HepG2 (cell line): ENCODE data around the gene DHX32. TPM values are rescaled to one million over a fixed set of nuclear protein-coding genes. Genes with fewer than 3 reads are reported as not detected.
"Not testable (repeated sequence)": the region's sequence is repeated elsewhere in the genome, so short reads cannot be mapped to it uniquely, and the experiment has no call there.

Experiments
- ATAC-seq: fragments of 200-7000 bp; cut with Tn5 transposase; 3 replicates; pipeline ENCODE4 v1.9.1; 2020; ENCODE audit warnings: mild to moderate bottlenecking, moderate library complexity
- BruUV-seq: library from RNA; stranded (reverse); fragments of 400-500 nt; replicated peaks from 2 replicates; lab custom pipeline; 2021; lab: Mats Ljungman, UMichigan
- CTCF ChIA-PET: fragments of 300-600 bp; formaldehyde crosslinking; extraction: SDS; loops from one replicate; lab custom pipeline; 2021; ENCODE audit warnings: low total read pairs, inconsistent platforms, low intra/inter-chr PET ratio; lab: Yijun Ruan, JAX
- POLR2A ChIA-PET: fragments of 350-600 bp; sonication (Branson Sonifier 250); formaldehyde crosslinking; loops from one replicate; lab custom pipeline; 2020; ENCODE audit warnings: antibody characterized with exemption, inconsistent platforms; lab: Yijun Ruan, JAX
- DNase-seq: peaks from one replicate; pipeline ENCODE4 v3.0.0-alpha.2; 2015; ENCODE audit warnings: low spot score
- FAIRE-seq: peaks from 3 replicates; lab custom pipeline; 2011; peaks lifted over from hg19 to GRCh38; lab: Jason Lieb, UNC
- H2AFZ ChIP-seq: one replicate; pipeline ENCODE4 v1.6.1; 2011; ENCODE audit warnings: low read length, inconsistent platforms
- H3K27ac ChIP-seq: fragments of 300-600 bp; 3 replicates; pipeline ENCODE4 v1.8.0; 2011; ENCODE audit warnings: mixed run types, mild to moderate bottlenecking, mixed read lengths, low read length, inconsistent platforms; ENCODE audit not compliant: insufficient read depth; ENCODE audit errors: extremely low read length
- H3K27me3 ChIP-seq, 2 experiments: fragments of 200-600 bp in 1 of 2; 2 replicates in 1 of 2; 3 replicates in 1 of 2; pipeline versions ENCODE4 v1.6.0 to v1.8.0; 2011; ENCODE audit warnings: low read length in 2 of 2, mild to moderate bottlenecking in 2 of 2, moderate library complexity in 2 of 2, inconsistent platforms in 1 of 2; ENCODE audit not compliant: insufficient read depth in 2 of 2, control insufficient read depth in 1 of 2
- H3K36me3 ChIP-seq, 2 experiments: fragments of 200-600 bp in 1 of 2; replicated peaks in 1 of 2; 2 replicates in 1 of 2; 3 replicates in 1 of 2; pipeline versions ENCODE4 v1.5.1 to v1.8.0; 2011; ENCODE audit warnings: low read length in 2 of 2, inconsistent platforms in 1 of 2; ENCODE audit not compliant: insufficient read depth in 2 of 2, control insufficient read depth in 1 of 2
- H3K4me1 ChIP-seq: 2 replicates; pipeline ENCODE4 v1.5.1; 2012; ENCODE audit warnings: low read length, inconsistent platforms; ENCODE audit not compliant: insufficient read depth
- H3K4me2 ChIP-seq: 2 replicates; pipeline ENCODE4 v1.6.0; 2011; ENCODE audit warnings: low read depth, low read length, inconsistent platforms
- H3K4me3 ChIP-seq, 3 experiments: fragments of 200-600 bp in 1 of 3; sonication (generic), shearing (Covaris generic) in 1 of 3; replicated peaks in 1 of 3; 2 replicates each; pipeline ENCODE4 v1.5.1; 2011 to 2016; ENCODE audit warnings: low read length in 3 of 3, inconsistent platforms in 2 of 3, low read depth in 2 of 3, mild to moderate bottlenecking in 2 of 3, control low read depth in 1 of 3, mixed read lengths in 1 of 3; ENCODE audit not compliant: insufficient read depth in 1 of 3
- H3K79me2 ChIP-seq: one replicate; pipeline ENCODE4 v1.6.1; 2011; ENCODE audit warnings: low read length, inconsistent platforms; ENCODE audit not compliant: insufficient read depth
- H3K9ac ChIP-seq: 2 replicates; pipeline ENCODE4 v1.6.0; 2011; ENCODE audit warnings: mild to moderate bottlenecking, low read depth, low read length, inconsistent platforms; ENCODE audit not compliant: insufficient read depth
- H3K9me3 ChIP-seq: 2 replicates; pipeline ENCODE4 v1.5.1; 2012; ENCODE audit warnings: mild to moderate bottlenecking, low read length
- H4K20me1 ChIP-seq: 2 replicates; pipeline ENCODE4 v1.6.0; 2011; ENCODE audit warnings: inconsistent platforms, mild to moderate bottlenecking, low read length, moderate library complexity; ENCODE audit not compliant: insufficient read depth
- WGBS: methylation state at CpG from one replicate; pipeline ENCODE4 v1.1.6; 2017; ENCODE audit warnings: low lambda C conversion rate; 5-methylcytosine and 5-hydroxymethylcytosine counted together
- in situ Hi-C: cut with HindIII; loops from 2 replicates; pipeline ENCODE4 v1.10.0; 2017; ENCODE audit warnings: low pct_unique_long_range_greater_than_20kb; ENCODE audit not compliant: extremely low pct_ligation_motif_present
- intact Hi-C: fragments of 100-400 bp; cut with micrococcal nuclease; formaldehyde crosslinking; loops from one replicate; pipeline ENCODE4 v1.10.0; 2022; ENCODE audit not compliant: unreplicated experiment
- polyA plus RNA-seq, 8 experiments: library from polyadenylated mRNA; depleted of rRNA in 3 of 8; stranded (reverse) in 7 of 8; unstranded in 1 of 8; fragments of >200 nt; fragmentation: Illumina TruSeq in 4 of 8; extraction: Trizol in 4 of 8; gene quantifications; 2 replicates each; pipeline versions ENCODE4 v1.2.1 to v1.2.3, GENCODE V29; 2011 to 2016; ENCODE audit warnings: low read depth in 4 of 8, missing spikeins in 1 of 8, mixed read lengths in 1 of 8; ENCODE audit not compliant: insufficient read depth in 1 of 8
- total RNA-seq, 5 experiments: library from RNA; depleted of rRNA; stranded (reverse); fragments of >200 nt; fragmentation: Illumina TruSeq; extraction: Trizol; gene quantifications; 2 replicates each; pipeline ENCODE4 v1.2.3, GENCODE V29; 2016; ENCODE audit warnings: low read depth in 1 of 5

Gene DHX32
- total and polyA plus RNA-seq, 2 of the 13 experiments (the other 11 are each of a cell fraction or from before 2014, with no cell fraction given) = 15.5 to 16.5 TPM

DNA sequence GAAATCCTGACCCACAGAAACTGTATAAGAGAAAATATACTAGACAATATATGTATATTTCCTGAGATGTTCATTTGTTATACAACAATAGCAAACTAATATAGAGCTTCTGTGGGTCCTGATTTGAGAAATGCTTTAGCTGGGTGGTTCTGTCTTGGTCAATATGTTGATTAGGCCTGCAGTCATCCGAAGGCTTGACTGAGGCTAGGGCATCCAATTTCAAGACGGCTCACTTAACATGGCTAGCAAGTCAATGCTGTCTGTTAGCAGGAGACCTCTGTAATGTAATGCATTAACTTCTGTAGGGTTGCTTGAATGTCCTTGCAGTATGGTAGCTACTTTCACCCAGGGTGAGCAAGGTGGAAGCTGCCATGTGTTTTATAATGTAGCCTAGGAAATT lies 27.7 kb upstream of the DHX32 start:
- FAIRE-seq, H3K4me2 ChIP-seq, H2AFZ ChIP-seq, ATAC-seq, H3K9ac ChIP-seq, intact Hi-C loops, POLR2A ChIA-PET, H3K27ac ChIP-seq, DNase-seq, in situ Hi-C loops, H3K36me3 ChIP-seq, H3K79me2 ChIP-seq, BruUV-seq, H4K20me1 ChIP-seq, H3K27me3 ChIP-seq, CTCF ChIA-PET, H3K4me3 ChIP-seq: not testable (repeated sequence)
- peaks cover 13% of the 10 kb centered on the region for H3K9me3 ChIP-seq
- peaks cover 14% of the 10 kb centered on the region; the same call in 1 of the 2 replicates for H3K4me1 ChIP-seq
- 3% methylated on average over 2 of the region's 2 CpGs for WGBS

DNA sequence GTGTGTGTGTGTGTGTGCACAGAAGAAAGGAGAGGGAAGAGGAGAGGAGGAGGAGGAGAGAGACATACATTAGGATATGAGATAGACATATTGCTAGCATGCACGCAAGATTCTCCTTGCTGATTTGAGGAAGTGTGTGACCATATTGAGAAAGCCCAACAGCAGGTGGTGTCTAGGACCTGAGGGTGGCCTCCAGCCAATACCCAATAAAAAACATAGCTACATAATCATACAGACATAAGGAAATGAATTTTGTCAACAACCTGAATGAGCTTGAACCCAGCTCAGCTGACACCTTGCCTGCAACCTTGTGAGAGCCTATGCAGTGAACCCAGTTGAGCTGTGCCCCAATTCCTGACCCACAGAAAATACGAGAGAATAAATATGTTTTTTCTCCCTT lies 26.5 kb upstream of the DHX32 start:
- peaks cover 16% of the 10 kb centered on the region for H3K9me3 ChIP-seq
- H3K4me3 ChIP-seq, H3K27me3 ChIP-seq, H3K27ac ChIP-seq, H3K36me3 ChIP-seq, in situ Hi-C loops, H2AFZ ChIP-seq, DNase-seq, H4K20me1 ChIP-seq, ATAC-seq, H3K4me2 ChIP-seq, BruUV-seq, POLR2A ChIA-PET, CTCF ChIA-PET, intact Hi-C loops, H3K9ac ChIP-seq, FAIRE-seq, H3K79me2 ChIP-seq: not testable (repeated sequence)
- H3K4me1 ChIP-seq = peaks cover 14% of the 10 kb centered on the region; the same call in 1 of the 2 replicates
- WGBS = 46% methylated on average over 2 of the region's 2 CpGs

DNA sequence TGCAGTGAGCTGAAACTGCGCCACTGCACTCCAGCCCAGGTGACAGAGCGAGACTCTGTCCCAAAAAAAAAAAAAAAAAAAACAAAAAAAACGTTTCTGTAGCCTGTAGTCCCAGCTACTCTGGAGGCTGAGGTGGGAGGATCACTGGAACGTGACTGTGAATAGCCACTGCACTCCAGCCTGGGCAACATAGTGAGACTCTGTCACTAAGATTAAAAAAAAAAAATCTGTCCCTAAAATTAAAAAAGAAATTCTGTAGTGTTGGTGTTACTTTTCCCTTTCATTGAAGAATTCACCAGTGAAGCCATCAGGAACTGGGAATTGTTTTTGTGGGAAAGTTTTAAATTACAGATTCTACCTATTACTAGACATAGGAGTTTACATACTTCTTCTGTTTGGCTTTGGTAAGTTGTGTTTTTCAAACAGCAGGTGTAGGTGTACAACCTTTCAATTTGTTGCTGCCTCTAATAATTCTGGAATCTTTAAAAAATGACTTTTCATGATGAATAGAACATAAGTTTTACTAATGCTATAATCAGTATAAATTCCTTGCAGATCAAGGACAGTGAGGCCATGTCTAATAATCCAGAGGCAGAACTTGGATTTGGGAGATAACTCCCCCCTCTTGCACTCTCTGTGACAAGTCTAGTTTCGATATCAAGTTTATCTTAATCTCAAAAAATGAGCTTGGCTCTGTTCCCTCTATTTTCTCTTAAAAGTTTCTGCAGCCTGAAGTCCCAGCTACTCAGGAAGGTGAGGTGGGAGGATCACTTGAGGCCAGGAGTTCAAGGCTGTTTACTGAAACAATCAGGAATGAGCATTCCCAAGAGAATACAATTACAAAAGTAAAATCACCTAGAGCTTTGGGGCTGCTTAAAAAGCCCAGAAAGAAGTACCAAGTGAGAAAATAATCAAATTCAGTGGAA lies 24.2 kb upstream of the DHX32 start:
- FAIRE-seq = not testable (repeated sequence)

DNA sequence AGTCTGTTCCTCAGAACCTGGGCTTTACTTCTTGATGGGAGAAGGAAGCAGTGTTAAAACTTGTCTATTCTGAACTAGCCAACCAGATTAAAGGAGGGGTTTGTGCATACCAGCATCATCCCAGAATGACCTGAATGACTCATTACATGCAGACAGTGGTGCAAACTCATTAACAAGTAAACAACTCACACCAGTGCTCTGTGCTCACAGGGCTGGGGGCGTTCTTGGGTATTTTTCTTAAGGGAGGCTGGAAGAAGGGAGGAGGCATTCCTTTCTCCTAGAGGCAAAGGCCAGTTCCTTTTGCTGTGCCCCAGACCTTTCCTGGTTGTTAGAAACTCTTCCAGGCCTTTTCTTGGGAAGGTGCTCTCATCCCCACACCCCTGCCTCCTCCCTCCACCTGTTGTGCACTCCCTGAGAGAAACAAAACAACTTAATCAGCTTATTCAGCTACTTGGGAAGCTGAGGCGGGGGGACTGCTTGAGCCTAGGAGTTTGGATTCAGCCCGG lies 22.1 kb upstream of the DHX32 start:
- ATAC-seq, H3K27ac ChIP-seq, H3K9ac ChIP-seq, BruUV-seq, H3K4me1 ChIP-seq, intact Hi-C loops, H3K4me3 ChIP-seq, H3K79me2 ChIP-seq, H3K27me3 ChIP-seq, H3K36me3 ChIP-seq, H2AFZ ChIP-seq, H3K9me3 ChIP-seq, POLR2A ChIA-PET, in situ Hi-C loops, FAIRE-seq, H4K20me1 ChIP-seq, H3K4me2 ChIP-seq, CTCF ChIA-PET, DNase-seq: not testable (repeated sequence)
- 15% methylated on average over 2 of the region's 3 CpGs for WGBS

More for the DNA sequence above, 24.2 kb upstream of the DHX32 start:
- H3K27ac ChIP-seq, H3K27me3 ChIP-seq, H3K4me1 ChIP-seq, POLR2A ChIA-PET, H3K4me2 ChIP-seq, H3K4me3 ChIP-seq, H3K36me3 ChIP-seq, DNase-seq, intact Hi-C loops, ATAC-seq, H4K20me1 ChIP-seq, H2AFZ ChIP-seq, H3K9ac ChIP-seq, BruUV-seq, CTCF ChIA-PET, H3K79me2 ChIP-seq, in situ Hi-C loops: not testable (repeated sequence)
- peaks cover 11% of the 10 kb centered on the region for H3K9me3 ChIP-seq
- 20% methylated on average over 5 of the region's 5 CpGs for WGBS
